Activated naive CD4-positive, alpha-beta T cell treated with anti-CD3 and anti-CD28 coated beads, Interleukin-2, amount 50 U/mL, for 16 hours (primary cell): Measurements from ENCODE around the gene OR1Q1.
"Not testable (repeated sequence)": the region's sequence is repeated elsewhere in the genome, so short reads cannot be mapped to it uniquely, and the experiment has no call there.

ENCODE experiments used
- DNase-seq: peaks from one replicate; pipeline ENCODE4 v3.0.0-alpha.2; 2020

Gene OR1Q1

GRCh38 chr9:122614362-122614761, at the start of gene OR1Q1:
OR1Q1 (plus strand) TSS chr9:122614738; CDS start chr9:122614738, 0 bp downstream.
- DNase-seq, result no peak

GRCh38 chr9:122567901-122568300, 46.6 kb upstream of the OR1Q1 start:
- no peak for DNase-seq

- DNase-seq, result no peak
These were observed 42.1 kb upstream of the OR1Q1 start for GRCh38 chr9:122572456-122572855.

GRCh38 chr9:122579874-122580273, 34.7 kb upstream of the OR1Q1 start:
- DNase-seq, result no peak

GRCh38 chr9:122580360-122580759, 34.2 kb upstream of the OR1Q1 start:
- no peak for DNase-seq

- DNase-seq, result not testable (repeated sequence)
These were observed 31.3 kb upstream of the OR1Q1 start, which contains the start of gene OR1L8 for GRCh38 chr9:122583284-122583683. OR1L8 (minus strand) TSS chr9:122583384; CDS start chr9:122568477, 14,907 bp downstream.

GRCh38 chr9:122605691-122606090, 8.8 kb upstream of the OR1Q1 start:
- DNase-seq, result no peak

GRCh38 chr9:122606587-122606986, 8.0 kb upstream of the OR1Q1 start:
- DNase-seq, result no peak

GRCh38 chr9:122609804-122610203, 4.7 kb upstream of the OR1Q1 start:
- DNase-seq, result no peak

GRCh38 chr9:122619996-122620395, 5.5 kb downstream of the OR1Q1 start:
- no peak for DNase-seq

GRCh38 chr9:122642226-122642625, 27.7 kb downstream of the OR1Q1 start:
- no peak for DNase-seq

- no peak for DNase-seq
These were observed 41.8 kb downstream of the OR1Q1 start for GRCh38 chr9:122656378-122656777.

GRCh38 chr9:122657527-122657926, 43.0 kb downstream of the OR1Q1 start, which contains the start of gene OR1B1:
OR1B1 (minus strand) TSS chr9:122657627.
- DNase-seq, result no peak

GRCh38 chr9:122661416-122661815, 46.9 kb downstream of the OR1Q1 start, which contains the start of gene OR1L1:
OR1L1 (plus strand) TSS chr9:122661716; CDS start chr9:122661716, 0 bp downstream.
- DNase-seq, result no peak
